Measurements from ENCODE around the gene IFNA17.
"Not testable (repeated sequence)": the region's sequence is repeated elsewhere in the genome, so short reads cannot be mapped to it uniquely, and the experiment has no call there.

IFNA17 gene

GRCh38 chr9:21252721-21253547 lies 24.9 kb upstream of the IFNA17 start:
- no peak overlapping the region; the same call in 1 of the 2 replicates for H3K4me3 ChIP-seq (ENCODE audit: control insufficient read depth, low read depth, low read length)
- no peak for DNase-seq (ENCODE audit: low read depth)

GRCh38 chr9:21251638-21252037 lies 23.6 kb upstream of the IFNA17 start:
- DNase-seq (ENCODE audit: low read depth): no peak
- TF ChIP-seq CTCF (IDR thresholded peaks at IDR 0.05; ENCODE audit: control insufficient read depth, insufficient read depth, low read depth, low read length, missing control alignments): no peak
- no peak overlapping the region for H3K4me3 ChIP-seq (ENCODE audit: control insufficient read depth, low read depth, low read length)

More at GRCh38 chr9:21252721-21253547, 24.9 kb upstream of the IFNA17 start:
- TF ChIP-seq CTCF (IDR thresholded peaks at IDR 0.05; ENCODE audit: control insufficient read depth, insufficient read depth, low read depth, low read length, missing control alignments): peak; percentile 48

- TF ChIP-seq CTCF (IDR thresholded peaks at IDR 0.05; ENCODE audit: control insufficient read depth, insufficient read depth, low read depth, low read length, missing control alignments): no peak
- H3K4me3 ChIP-seq (ENCODE audit: control insufficient read depth, low read depth, low read length): no peak overlapping the region
- no peak for DNase-seq (ENCODE audit: low read depth)
Measured at GRCh38 chr9:21251190-21251589, 23.2 kb upstream of the IFNA17 start.

GRCh38 chr9:21244836-21245235 lies 16.8 kb upstream of the IFNA17 start:
- no peak overlapping the region for H3K4me3 ChIP-seq (ENCODE audit: control insufficient read depth, low read depth, low read length)
- no peak for TF ChIP-seq CTCF (IDR thresholded peaks at IDR 0.05; ENCODE audit: control insufficient read depth, insufficient read depth, low read depth, low read length, missing control alignments)
- DNase-seq (ENCODE audit: low read depth): no peak

GRCh38 chr9:21239911-21240310 lies 11.9 kb upstream of the IFNA17 start, which contains the start of gene IFNA14:
TSS of gene IFNA14 (minus strand) at chr9:21240005. CDS start at chr9:21239935, 70 bp downstream.
- no peak within 1 kb of the TSS for H3K4me3 ChIP-seq (ENCODE audit: control insufficient read depth, low read depth, low read length)
- TF ChIP-seq CTCF (IDR thresholded peaks at IDR 0.05; ENCODE audit: control insufficient read depth, insufficient read depth, low read depth, low read length, missing control alignments): no peak
- DNase-seq (ENCODE audit: low read depth): no peak

GRCh38 chr9:21236360-21236714 lies 8.3 kb upstream of the IFNA17 start:
- DNase-seq (ENCODE audit: low read depth): not testable (repeated sequence)

GRCh38 chr9:21235468-21236359 lies 7.7 kb upstream of the IFNA17 start:
- not testable (repeated sequence) for H3K4me3 ChIP-seq (ENCODE audit: control insufficient read depth, low read depth, low read length)
- peak; percentile 7 for DNase-seq (ENCODE audit: low read depth)
- TF ChIP-seq CTCF (IDR thresholded peaks at IDR 0.05; ENCODE audit: control insufficient read depth, insufficient read depth, low read depth, low read length, missing control alignments): peak; percentile 54

More at GRCh38 chr9:21236360-21236714, 8.3 kb upstream of the IFNA17 start:
- H3K4me3 ChIP-seq (ENCODE audit: control insufficient read depth, low read depth, low read length): not testable (repeated sequence)

Data from AG09309 (cell line).